A673 (cell line): ENCODE measurements around the gene SLC52A1. TPM values are rescaled to one million over a fixed set of nuclear protein-coding genes. Genes with fewer than 3 reads are reported as not detected.
A peak's percentile ranks its signal among the peaks of the same experiment; 100 is the strongest.

Source experiments
- BruUV-seq: library from RNA; stranded (reverse); fragments of 400-500 nt; replicated peaks from 2 replicates; lab custom pipeline; 2021; lab: Mats Ljungman, UMichigan
- CTCF ChIA-PET: fragments of 300-600 bp; sonication (Branson Sonifier 250); formaldehyde crosslinking; loops from one replicate; lab custom pipeline; 2022; ENCODE audit warnings: antibody characterized with exemption; lab: Charles Lee
- POLR2A ChIA-PET: fragments of 300-600 bp; sonication (Branson Sonifier 250); formaldehyde crosslinking; loops from one replicate; lab custom pipeline; 2022; ENCODE audit warnings: antibody characterized with exemption; ENCODE audit not compliant: low non-redundant PET; lab: Charles Lee
- DNase-seq: peaks from one replicate; pipeline ENCODE4 v3.0.0-alpha.2; 2015; ENCODE audit warnings: low spot score
- H3K27ac ChIP-seq: fragments of 200-600 bp; sonication (generic); 2 replicates; pipeline ENCODE4 v1.5.1; 2016; ENCODE audit warnings: mixed run types, low read depth, mild to moderate bottlenecking, mixed read lengths, antibody characterized with exemption, low read length; ENCODE audit not compliant: poor library complexity, severe bottlenecking
- H3K27me3 ChIP-seq: fragments of 200-600 bp; sonication (generic); replicated peaks from 2 replicates; pipeline ENCODE4 v1.6.1; 2017; ENCODE audit warnings: mixed run types, low read depth, mild to moderate bottlenecking, mixed read lengths, antibody characterized with exemption, low read length; ENCODE audit not compliant: insufficient read depth, poor library complexity
- H3K36me3 ChIP-seq: fragments of 200-600 bp; sonication (generic); 2 replicates; pipeline ENCODE4 v1.6.1; 2016; ENCODE audit warnings: mixed run types, mild to moderate bottlenecking, mixed read lengths, antibody characterized with exemption, low read length; ENCODE audit not compliant: insufficient read depth, poor library complexity, severe bottlenecking
- H3K4me1 ChIP-seq: fragments of 200-600 bp; sonication (generic); 2 replicates; pipeline ENCODE4 v1.6.1; 2017; ENCODE audit warnings: mixed run types, mild to moderate bottlenecking, mixed read lengths, antibody characterized with exemption, low read length; ENCODE audit not compliant: insufficient read depth, poor library complexity, severe bottlenecking
- H3K4me3 ChIP-seq: fragments of 200-600 bp; sonication (generic); 2 replicates; pipeline ENCODE4 v1.5.1; 2016; ENCODE audit warnings: low read depth, mixed run types, mild to moderate bottlenecking, mixed read lengths, low read length; ENCODE audit not compliant: poor library complexity, severe bottlenecking
- H3K9me3 ChIP-seq: fragments of 200-600 bp; sonication (generic); 2 replicates; pipeline ENCODE4 v1.6.1; 2016; ENCODE audit warnings: mixed run types, low read depth, mild to moderate bottlenecking, mixed read lengths, antibody characterized with exemption, low read length; ENCODE audit not compliant: poor library complexity, severe bottlenecking
- CTCF ChIP-seq: fragments of 300-800, 200-600 bp; sonication (generic); conservative IDR thresholded peaks from 2 replicates; pipeline ENCODE4 v1.5.1; 2017; ENCODE audit warnings: low read depth, mild to moderate bottlenecking, antibody characterized with exemption, low read length, moderate library complexity, mixed read lengths
- EZH2 ChIP-seq: fragments of 200-600 bp; sonication (generic); IDR thresholded peaks from 2 replicates; pipeline ENCODE4 v1.6.1; 2017; ENCODE audit warnings: borderline replicate concordance, low read depth, mild to moderate bottlenecking, mixed read lengths, antibody characterized with exemption, low read length; ENCODE audit not compliant: poor library complexity, severe bottlenecking
- intact Hi-C: fragments of 100-400 bp; cut with micrococcal nuclease; formaldehyde crosslinking; loops from one replicate; pipeline ENCODE4 v1.10.0; 2022; ENCODE audit not compliant: unreplicated experiment
- total RNA-seq: library from RNA; stranded (reverse); gene quantifications from 2 replicates; pipeline ENCODE4 v1.2.3, GENCODE V29; 2021

The SLC52A1 gene
- total RNA-seq, 1 experiment from 2014 or later, result not detected

GRCh38 chr17:4986403-4986802 is 48.8 kb downstream of the SLC52A1 start:
- DNase-seq, result no peak
- intact Hi-C loops, result no loop called here
- no peaks in the 10 kb centered on the region for H3K9me3 ChIP-seq
- H3K4me1 ChIP-seq, result peaks cover 14% of the 10 kb centered on the region
- TF ChIP-seq EZH2 (no peak), CTCF (no peak)
- no peaks in the 10 kb centered on the region for H3K27me3 ChIP-seq
- no peaks in the 10 kb centered on the region for H3K36me3 ChIP-seq
- peak overlapping the region; percentile 73 for H3K27ac ChIP-seq
- no TSS peak for BruUV-seq
- CTCF ChIA-PET, result interaction anchor here (0.5 to 2.2 kb wide), 2 partner anchors 19 to 50 kb away, joined by 8 read pairs; partner anchors contain the start of gene SPAG7
- POLR2A ChIA-PET, result interaction anchor here (0.6 kb wide), 1 partner anchor 324 kb away, joined by 3 read pairs; no protein-coding TSS in a partner anchor
- H3K4me3 ChIP-seq, result peak overlapping the region; percentile 80

Other genes with a start within 250 kb of the SLC52A1 start
- gene VMO1, start 249.1 kb downstream of the SLC52A1 start, total RNA-seq, result 28.6 and 39.7 TPM in 2 replicates
- gene GLTPD2, start 246.5 kb downstream of the SLC52A1 start, total RNA-seq, result not detected in 2 replicates
- gene PSMB6, start 239.3 kb downstream of the SLC52A1 start, total RNA-seq, result 332 and 371 TPM in 2 replicates
- gene PLD2, start 228.3 kb downstream of the SLC52A1 start, total RNA-seq, result 20.1 and 31.7 TPM in 2 replicates
- gene MINK1, start 202.1 kb downstream of the SLC52A1 start, total RNA-seq, result 67.7 and 72.1 TPM in 2 replicates
- 2.7 and 4.8 TPM in 2 replicates for gene C17orf107, start 135.9 kb downstream of the SLC52A1 start, total RNA-seq
- gene CHRNE, start 132.3 kb downstream of the SLC52A1 start, total RNA-seq, result 0.21 and 0.79 TPM in 2 replicates
- gene GP1BA, start 103.1 kb downstream of the SLC52A1 start, total RNA-seq, result not detected in 2 replicates
- 113 and 129 TPM in 2 replicates for gene SLC25A11, start 95.4 kb downstream of the SLC52A1 start, total RNA-seq
- gene RNF167, start 95.2 kb downstream of the SLC52A1 start, total RNA-seq, result 77.3 and 78.8 TPM in 2 replicates
- gene PFN1, start 86.9 kb downstream of the SLC52A1 start, total RNA-seq, result 1,021 and 1,026 TPM in 2 replicates
- 12.3 and 16.6 TPM in 2 replicates for gene ENO3, start 84.3 kb downstream of the SLC52A1 start, total RNA-seq
- 74.8 and 88.9 TPM in 2 replicates for gene SPAG7, start 67.6 kb downstream of the SLC52A1 start, total RNA-seq
- 16.3 and 24.8 TPM in 2 replicates for gene CAMTA2, start 47.8 kb downstream of the SLC52A1 start, total RNA-seq
- gene INCA1, start 37.9 kb downstream of the SLC52A1 start, total RNA-seq, result 0.62 and 0.72 TPM in 2 replicates
- gene KIF1C, start 37.5 kb downstream of the SLC52A1 start, total RNA-seq, result 92.6 and 95.9 TPM in 2 replicates
- 8.4 and 8.9 TPM in 2 replicates for gene ZFP3, start 43.0 kb upstream of the SLC52A1 start, total RNA-seq
- gene ZNF232, start 76.5 kb upstream of the SLC52A1 start, total RNA-seq, result 28.1 and 31.6 TPM in 2 replicates
- gene USP6, start 80.6 kb upstream of the SLC52A1 start, total RNA-seq, result 0.07 and 0.24 TPM in 2 replicates
- gene ZNF594, start 156.4 kb upstream of the SLC52A1 start, total RNA-seq, result 20.7 and 21.9 TPM in 2 replicates
- gene SCIMP, start 199.4 kb upstream of the SLC52A1 start, total RNA-seq, result not detected in 2 replicates
- gene RABEP1, start 246.9 kb upstream of the SLC52A1 start, total RNA-seq, result 71.3 and 89.0 TPM in 2 replicates